HL-60/S4 treated with phorbol 12-myristate 13-acetate at 8.2 ng/mL for 4 days and 3 days (cell line): Measurements from ENCODE around the gene ITPKA.

ENCODE experiments used
- in situ Hi-C: fragments of 300-500 bp; cut with MboI; formaldehyde crosslinking; loops from 2 replicates; pipeline ENCODE4 v1.15.0; 2022; ENCODE audit warnings: low sequenced_read_pairs

The ITPKA gene

DNA sequence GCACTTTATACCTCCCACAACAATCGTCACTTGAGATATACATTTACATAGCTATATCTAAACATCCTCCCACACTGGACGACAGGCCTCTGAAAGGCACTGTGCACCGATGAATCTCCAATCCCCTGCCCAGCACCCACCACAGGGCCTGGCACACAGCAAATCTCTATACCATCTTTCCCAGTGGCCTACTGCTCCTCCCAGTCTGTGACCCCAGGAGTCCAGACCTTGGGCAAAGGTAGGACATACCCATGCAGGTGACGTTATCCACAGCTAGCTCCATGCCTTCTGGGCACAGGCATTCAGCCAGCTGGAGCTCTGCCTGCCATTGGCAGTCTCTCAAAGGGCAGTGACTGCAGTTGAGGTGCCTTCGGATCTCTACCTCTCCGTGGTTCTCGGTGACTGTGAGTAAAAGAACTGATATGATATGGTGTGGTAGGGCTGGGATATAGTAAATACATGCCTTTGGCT, 14.2 kb downstream of the ITPKA start:
- in situ Hi-C loops = no loop called here

DNA sequence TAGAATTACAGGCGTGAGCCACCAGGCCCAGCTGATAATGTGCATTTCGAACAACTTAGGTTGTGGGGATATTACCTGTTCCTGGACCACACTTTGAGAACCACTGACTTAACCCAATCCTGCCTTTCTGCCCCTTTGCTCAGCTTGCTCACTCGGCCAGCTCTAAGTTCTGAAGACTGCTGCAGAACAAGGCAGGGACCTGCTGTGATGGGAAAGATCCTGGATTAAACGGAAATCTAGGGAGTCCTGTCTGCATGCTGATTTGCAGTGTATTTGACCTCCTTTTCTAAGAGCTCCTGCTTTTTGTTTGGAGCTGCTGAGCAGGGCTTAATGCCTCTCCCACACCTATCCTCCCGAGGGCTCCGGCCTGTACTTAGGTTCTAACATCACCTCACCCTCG, 17.1 kb downstream of the ITPKA start:
- in situ Hi-C loops = no loop called here

DNA sequence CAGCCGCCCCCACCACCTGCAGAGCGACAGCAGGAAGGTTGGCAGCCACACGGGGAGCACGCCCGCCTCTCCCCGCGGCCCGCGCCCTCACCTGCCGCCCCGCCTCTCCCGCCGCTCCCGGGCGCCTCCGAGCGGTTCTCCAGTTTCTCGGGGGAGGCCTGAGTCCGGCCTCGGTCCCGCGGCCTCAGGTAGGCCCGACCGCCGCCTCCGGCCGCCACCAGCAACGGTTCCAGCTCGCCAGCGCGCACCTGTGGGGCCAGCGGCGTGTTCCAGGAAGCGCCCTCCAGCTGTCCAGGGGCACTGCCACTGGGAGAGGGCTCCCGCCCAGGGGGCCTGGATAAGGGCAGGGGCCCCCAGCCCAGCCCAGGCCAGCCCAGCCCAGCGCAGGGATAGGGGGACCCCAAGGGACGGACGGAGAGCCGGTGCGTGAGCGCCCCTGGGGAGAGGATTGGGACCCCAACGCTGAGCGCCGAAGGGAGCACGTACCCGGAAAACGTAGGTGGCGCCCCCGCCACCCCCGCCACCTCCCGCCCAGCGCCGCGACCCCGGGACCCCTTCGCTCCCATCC, 17.7 kb downstream of the ITPKA start:
- in situ Hi-C loops = no loop called here

DNA sequence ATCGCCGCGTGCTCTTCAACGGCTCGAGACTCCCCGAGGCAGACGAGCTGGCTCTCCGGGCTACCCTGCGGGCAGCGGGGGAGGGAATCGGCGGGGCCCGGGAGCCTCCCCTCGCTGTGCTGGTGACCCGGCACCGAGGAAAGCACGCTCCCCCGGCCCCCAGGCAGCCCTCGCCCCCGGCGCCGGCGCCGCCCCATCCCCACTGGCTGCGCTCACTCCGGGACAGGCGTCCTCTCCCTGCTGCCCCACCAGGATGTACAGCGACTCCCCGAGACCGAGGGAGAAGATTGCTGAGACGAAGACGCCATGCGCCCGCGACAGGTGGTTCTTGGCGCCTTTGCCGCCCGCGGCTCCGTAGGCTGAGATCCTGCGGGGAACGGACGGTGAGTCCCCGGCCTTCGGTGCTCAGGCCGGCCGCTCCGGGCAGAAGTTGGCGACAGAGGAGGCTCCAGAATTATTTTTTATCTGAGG, 18.3 kb downstream of the ITPKA start:
- in situ Hi-C loops = no loop called here

DNA sequence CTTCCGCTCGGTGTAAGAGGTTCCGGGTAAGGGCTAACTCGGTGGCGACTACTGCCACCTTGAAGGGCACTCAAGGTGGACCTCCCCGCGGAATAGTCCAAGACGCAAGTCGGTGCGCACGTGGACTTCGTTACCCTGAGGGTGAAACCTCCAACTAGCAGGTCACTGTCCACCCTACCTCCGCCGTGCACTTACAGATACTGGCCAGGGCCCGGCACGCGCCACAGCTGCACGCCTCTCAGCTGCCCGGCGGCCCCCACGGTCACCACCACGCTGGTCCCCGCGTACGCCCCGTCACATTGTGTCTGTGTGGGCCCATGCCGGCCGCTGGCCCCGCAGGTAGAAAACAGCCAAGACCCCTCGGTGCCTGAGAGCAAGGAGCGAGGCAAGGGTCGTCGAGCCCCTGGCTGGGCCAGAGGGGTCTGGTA, 18.9 kb downstream of the ITPKA start:
- in situ Hi-C loops = no loop called here

DNA sequence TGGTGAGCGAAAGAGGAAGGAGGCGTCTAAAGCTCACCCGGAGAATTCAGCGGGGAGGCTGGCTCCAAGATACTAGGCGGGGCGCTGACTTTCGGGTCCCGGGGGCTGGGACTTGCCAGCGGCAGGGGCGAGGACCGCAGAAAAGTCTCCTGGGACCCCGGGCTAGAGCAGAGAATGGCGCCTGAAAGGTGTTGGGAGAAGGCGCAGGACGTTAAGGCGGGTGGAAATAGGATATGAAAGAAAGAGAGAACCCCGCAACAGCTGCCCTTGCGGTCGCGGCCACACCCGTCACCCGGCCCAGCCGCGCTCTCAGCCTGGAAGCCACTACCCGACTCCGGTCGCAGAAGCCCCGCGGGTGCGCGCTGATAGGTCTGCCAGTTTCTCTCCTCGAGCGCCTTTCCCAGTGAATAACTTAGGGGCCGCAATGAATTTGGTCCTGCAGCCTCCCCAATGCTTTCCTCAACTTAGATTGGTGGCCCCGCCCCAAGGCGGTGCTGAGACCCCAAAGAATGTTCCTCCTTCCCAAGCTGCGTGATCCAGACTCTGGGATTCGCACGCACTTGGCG, 19.3 kb downstream of the ITPKA start:
- in situ Hi-C loops = no loop called here

DNA sequence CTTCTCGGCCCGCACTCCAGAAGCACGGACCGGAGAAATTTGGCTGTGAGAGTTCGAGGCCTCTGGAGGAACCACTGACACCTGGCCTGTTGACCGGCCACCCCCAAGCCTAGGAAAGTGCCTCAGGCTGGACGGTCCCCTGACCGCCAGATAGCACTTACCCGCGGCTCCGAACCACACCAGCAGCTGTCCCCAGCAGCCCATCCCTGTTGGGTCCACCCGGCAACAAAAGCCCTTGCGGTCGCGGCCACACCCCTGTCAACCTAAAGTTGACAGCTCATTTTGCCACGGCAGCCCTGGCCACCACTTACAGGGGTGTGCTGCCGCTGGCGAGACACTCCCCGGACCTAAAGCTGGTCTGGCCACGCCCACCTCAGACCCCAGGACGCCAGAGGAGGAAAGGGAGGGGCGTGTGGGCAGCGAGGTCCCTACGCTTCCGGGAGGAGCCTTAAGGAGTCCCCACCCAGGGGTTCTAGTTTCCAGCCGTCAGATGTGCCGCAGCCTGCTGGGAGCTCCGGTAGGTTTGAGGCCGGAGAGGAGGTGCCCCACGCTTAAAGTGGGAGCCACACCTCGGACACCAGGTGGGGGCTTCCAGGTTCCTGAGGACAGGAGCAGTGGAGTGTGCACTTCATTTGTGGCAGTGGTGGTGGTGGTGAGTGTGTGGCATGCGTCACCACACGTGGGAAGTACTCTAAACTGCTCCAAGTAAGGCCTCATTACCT, 20.0 kb downstream of the ITPKA start, which contains the start of gene LTK:
LTK (minus strand) TSS at position 322 of the 722 bp plus-strand sequence; CDS start at position 204, 118 bp downstream.
- in situ Hi-C loops = no loop called here

DNA sequence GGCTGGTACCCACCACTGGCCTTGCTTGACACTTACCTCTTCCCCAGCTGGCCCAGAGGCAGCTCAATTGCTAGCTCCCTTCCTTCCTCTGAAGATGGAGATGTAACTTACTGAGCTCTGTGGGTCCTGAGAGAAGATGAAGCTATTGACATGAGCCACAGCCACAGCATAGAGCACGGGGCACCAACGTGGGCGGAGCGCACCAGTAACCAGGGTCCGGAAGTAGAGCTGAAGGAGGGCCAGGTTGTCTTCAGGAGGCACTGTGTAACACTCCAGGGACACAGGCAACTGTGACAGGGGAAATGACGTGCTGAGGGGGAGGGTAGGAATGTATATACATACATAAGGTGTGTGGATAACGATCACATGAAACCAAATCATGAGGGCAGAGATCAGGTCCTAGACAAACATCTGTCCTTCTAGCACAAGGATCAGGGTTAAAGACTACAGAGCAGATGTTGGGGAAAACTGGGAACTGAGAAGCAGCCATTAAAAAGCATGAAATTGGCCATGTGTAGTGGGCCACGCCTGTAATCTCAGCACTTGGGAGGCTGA, 24.3 kb downstream of the ITPKA start:
- in situ Hi-C loops = no loop called here

DNA sequence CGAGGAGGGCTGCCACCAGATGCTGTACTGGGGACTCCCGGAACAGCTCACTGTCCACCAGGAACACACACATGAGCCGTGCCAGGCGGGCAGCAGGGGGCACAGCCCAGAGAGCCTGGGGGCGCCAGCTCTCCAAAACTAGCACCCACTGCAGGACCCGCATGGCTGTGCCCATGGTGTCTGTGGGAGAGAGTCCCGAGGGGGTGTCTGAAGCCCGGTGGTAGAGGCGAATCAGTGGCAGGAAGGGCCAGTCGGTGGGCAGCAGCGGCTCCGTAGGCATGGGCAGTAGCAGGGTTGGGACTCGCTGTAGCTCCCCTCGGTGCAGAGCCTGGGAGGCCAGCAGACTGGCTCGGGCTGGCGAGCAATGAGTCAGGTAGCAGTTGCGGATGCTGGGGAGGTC, 27.0 kb downstream of the ITPKA start:
- in situ Hi-C loops = no loop called here

DNA sequence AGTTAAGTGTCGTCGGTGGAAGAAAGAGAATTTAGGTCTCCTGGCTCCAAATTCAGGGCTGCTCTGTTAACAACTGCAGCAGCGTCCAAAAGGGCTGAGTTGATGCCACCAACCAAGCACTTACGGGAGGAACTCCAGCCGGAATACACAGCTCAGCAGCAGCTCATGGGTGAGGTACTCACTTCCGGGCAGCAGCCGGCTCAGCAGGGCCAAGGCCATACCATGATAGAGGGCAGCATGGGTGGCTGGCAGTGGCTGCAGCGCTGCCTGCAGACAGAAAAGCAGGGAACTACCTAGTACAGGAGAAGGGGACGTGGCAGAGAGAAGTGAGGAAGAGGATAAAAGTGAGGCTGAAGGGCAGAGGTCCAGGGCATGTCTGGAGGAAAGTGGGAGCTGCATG, 27.9 kb downstream of the ITPKA start:
- in situ Hi-C loops = no loop called here

DNA sequence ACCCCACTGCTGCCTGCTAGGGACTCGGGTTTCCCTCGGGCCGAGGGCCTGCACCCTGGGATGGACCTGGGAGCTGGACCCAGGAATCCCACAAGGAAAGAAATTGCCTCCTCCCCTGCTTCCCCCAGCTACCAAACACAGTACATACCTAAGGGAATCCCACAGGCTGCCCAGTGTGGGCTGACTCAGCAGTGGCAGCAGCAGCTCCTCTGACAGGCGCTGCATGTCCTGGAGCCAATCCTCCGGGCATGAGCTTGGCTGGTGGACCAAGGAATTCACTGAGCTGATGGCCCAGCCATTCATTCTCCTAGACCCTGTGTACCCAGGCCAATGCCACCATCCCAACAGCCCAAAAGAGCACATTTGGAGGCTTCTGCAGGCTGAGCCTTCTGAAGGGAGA, 29.4 kb downstream of the ITPKA start:
- in situ Hi-C loops = no loop called here

DNA sequence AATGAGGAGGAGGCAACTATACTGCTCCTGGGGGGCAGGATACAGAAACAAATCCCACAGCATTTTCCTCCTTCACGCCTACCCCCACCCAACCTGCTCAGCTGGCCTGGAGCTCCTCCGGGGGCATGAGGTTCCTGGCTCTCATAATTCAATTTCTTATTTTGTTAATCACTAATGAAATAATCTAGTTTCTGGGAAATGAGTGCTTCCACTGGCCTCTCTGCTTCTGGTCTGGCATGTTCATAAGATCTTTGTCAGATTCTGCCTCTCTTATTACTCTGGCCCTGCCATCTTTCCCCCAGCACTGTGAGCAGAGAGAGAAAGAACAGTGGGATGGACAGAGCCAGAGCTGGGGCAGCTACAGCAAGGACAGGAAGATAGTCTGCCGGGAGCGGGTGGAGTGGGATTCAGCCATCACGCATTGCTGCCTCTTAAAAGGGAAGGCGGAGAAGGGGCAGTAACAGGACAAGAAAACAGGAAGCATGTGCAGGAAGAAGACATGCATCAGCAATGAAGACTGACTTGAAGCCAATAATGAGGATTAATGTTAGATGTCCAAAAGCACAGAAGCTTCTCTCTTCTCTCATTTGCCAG, 36.8 kb downstream of the ITPKA start:
- in situ Hi-C loops = no loop called here

DNA sequence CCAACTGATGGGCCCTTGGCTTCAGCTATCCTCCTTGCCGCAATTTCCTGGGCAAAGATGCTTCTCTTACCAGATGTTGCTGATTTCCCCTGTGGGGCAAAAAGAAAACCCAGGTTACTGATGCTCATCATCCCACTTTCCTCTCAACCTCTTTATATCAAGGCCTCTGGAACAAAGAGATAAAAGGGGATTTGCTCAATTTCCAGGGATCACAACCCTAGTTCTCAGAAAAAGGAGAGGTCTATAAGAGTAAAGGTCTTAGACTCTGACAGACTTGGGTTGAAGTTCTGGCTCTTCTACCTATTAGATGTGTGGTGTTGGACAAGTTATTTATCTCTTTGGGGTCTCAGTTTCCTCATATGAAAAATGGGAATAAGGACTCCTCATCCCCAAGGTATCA, 41.9 kb downstream of the ITPKA start:
- in situ Hi-C loops = no loop called here

DNA sequence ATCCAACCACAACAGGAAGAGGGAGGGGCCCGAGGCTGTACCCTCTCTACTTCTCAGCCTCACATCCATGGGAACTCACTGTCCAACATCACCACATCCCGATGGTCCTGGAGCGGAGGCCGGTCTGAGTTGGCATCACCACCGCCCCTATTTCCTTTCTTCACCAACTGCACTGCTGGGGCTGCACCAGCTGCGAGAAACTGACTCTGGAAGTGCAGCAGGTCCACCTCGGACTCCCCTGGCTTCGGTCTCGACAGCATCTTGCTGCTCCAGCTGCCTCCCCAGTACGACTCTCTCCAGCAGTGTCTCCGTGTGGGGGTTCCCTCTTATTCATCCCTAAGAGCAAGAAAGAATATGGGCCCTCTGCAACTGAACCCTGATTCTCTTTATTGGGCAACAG, 43.2 kb downstream of the ITPKA start:
- in situ Hi-C loops = no loop called here

DNA sequence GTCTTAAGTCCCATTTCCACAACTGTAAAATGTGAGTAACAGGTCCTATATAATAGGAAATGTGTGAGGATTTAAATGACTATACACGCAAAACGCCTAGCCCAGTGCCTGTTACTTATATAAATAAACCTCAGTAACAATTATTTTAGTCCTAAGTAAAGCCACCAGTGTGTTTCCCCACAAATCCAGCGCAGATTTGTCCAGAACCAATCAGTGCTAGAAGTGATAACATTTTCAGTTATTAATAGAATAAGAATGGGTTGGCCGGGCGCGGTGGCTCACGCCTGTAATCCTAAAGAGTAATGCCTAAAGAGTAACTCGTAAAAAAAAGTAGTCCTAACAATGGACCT, 49.8 kb downstream of the ITPKA start:
- in situ Hi-C loops = no loop called here

DNA sequence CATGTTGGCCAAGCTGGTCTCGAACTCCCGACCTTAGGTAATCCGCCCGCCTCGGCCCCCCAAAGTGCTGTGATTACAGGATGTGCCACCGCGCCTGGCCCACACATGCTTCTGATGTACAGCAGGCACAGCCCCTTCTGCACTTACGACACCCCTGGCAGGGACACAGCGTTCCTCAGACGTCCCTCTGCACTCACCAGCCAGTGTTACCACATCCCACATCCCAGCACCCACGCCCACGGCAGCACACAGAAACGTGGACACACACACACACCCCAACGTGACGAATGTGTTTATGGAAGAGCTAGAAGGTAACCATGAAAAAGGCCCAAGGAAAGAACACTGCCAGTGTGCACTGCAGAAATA, 51.0 kb downstream of the ITPKA start:
- in situ Hi-C loops = no loop called here

DNA sequence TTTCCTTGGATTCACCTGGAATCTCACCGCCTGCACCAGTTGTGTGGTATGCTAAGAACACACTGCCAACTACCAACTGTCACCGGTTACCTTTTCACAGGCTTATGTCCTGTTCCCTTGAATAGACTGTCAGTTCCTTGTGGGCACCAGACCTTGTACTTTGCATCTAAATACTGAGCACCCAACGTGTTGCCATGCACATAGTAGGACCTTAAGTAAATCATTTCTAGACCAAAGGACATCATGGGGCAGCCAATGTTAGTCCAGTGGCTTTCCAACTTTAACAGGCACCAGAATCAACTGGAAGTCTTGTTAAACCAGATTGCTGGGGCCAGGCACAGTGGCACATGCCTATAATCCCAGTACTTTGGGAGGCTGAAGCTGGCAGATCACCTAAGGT, 51.5 kb downstream of the ITPKA start:
- in situ Hi-C loops = no loop called here

DNA sequence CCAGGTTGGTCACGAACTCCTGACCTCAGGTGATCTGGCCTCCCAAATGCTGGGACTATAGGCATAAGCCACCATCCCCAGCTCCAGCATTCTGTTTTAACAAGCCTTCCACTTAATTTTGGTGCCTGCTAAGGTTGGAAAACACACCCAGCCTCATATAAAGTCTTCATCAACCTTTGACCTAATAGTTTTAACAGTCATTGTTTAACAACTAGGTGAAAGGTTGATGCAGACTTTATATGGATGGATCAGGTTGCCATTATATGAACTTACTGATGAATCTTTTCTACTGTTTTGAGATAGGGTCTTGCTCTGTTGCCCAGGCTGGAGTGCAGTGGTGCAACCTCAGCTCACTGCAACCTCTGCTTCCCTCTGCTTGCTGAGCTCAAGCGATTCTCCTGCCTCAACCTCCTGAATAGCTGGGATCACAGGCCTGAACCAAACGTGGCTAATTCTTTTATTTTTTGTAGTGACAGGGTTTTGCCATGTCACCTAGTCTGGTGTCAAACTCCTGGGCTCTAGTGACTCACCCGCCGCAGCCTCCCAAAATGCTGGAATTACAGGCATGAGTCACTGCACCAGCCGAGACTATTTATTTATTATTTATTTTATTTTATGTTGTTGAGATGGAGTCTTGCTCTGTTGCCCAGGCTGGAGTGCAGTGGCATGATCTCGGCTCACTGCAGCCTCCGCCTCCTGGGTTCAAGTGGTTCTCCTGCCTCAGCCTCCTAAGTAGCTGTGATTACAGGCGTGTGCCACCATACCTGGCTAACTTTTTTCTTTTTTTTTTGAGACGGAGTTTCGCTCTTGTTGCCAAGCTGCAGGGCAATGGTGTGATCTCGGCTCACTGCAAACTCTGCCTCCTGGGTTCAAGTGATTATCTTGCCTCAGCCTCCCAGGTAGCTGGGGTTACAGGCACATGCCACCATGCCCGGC, 53.4 kb downstream of the ITPKA start:
- in situ Hi-C loops = no loop called here

DNA sequence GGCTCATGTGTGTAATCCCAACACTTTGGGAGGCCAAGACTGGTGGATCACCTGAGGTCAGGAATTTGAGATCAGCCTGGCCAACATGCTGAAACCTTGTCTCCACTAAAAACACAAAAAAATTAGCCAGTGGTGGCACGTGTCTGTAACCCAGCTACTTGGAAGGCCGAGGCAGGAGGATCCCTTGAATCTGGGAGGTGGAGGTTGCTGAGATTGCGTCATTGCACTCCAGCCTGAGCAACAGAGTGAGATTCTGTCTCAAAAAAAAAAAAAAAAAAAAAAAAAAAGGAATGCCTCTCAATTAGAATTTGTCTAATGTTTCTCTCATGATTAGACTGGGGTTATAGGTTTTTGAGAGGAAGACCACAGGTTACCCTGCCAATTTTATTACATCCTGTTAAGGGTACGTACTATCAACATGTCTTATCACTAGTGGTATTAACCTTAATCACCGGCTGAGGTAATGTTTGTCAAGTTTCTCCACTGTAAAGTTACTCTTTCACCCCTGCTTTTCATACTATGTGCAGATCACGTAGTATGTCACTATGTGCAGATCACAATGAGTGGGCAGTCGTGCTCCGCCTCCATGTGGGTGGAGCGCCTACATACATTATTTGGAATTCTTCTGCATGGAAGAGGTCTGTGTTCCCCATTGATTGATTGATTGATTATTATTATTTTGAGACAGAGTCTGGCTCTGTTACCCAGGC, 56.5 kb downstream of the ITPKA start:
- in situ Hi-C loops = no loop called here
